HuH-7 (cell line): ENCODE results near the gene GALR3.
A peak's percentile ranks its signal among the peaks of the same experiment; 100 is the strongest.
"Not testable (repeated sequence)": the region's sequence is repeated elsewhere in the genome, so short reads cannot be mapped to it uniquely, and the experiment has no call there.

Experiments used
- DNase-seq: peaks from one replicate; pipeline ENCODE4 v3.0.0; 2011; ENCODE audit warnings: low spot score

Gene GALR3, protein sequence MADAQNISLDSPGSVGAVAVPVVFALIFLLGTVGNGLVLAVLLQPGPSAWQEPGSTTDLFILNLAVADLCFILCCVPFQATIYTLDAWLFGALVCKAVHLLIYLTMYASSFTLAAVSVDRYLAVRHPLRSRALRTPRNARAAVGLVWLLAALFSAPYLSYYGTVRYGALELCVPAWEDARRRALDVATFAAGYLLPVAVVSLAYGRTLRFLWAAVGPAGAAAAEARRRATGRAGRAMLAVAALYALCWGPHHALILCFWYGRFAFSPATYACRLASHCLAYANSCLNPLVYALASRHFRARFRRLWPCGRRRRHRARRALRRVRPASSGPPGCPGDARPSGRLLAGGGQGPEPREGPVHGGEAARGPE

DNA sequence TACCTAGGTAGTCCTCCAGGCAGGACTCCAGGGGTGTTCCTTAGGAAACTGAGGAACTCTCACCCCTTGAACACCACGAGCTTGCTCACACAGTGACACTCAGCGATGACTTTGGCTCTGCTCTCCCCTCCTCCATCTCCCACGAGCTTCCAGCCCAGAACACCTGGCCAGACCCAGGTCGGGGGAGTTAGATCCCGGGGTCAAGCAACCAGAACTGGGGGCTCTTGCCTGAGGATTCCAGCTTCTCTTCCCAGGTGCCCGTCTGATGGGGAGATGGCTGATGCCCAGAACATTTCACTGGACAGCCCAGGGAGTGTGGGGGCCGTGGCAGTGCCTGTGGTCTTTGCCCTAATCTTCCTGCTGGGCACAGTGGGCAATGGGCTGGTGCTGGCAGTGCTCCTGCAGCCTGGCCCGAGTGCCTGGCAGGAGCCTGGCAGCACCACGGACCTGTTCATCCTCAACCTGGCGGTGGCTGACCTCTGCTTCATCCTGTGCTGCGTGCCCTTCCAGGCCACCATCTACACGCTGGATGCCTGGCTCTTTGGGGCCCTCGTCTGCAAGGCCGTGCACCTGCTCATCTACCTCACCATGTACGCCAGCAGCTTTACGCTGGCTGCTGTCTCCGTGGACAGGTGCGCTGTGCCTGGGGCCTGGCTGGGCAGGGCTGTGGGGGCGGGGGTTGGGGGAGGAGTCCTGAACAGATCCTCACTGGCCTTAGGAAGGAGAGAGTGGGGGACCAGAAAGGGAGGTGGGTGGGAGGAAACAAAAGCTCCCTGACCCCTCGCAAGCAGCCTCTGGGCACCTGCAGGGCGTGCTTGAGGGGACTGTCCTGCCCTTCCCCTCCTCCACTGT lies at the start of gene GALR3:
TSS of gene GALR3 (plus strand) at position 249 of the 852 bp plus-strand sequence. CDS start at position 274, 25 bp downstream.
- DNase-seq = no peak

DNA sequence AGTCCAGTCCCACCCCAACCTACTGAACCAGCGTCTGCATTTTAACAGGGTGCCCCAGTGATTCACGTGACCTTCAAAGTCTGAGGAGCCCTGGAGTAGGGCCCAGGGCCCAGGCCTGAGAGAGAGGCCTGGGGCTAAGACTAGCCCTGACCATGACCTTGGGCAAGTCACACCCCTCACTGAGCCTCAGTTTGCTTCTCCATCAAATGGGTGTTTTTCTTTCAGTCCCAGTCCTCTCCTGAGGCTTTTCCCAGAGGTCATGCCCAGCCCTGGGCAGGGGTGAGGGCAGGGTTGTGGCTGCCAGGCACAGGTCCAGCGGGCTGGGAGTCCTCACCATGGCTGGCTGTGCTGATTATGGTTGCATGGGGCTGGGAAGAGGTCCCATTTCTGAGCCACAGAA lies 48.5 kb upstream of the GALR3 start:
- DNase-seq = no peak

DNA sequence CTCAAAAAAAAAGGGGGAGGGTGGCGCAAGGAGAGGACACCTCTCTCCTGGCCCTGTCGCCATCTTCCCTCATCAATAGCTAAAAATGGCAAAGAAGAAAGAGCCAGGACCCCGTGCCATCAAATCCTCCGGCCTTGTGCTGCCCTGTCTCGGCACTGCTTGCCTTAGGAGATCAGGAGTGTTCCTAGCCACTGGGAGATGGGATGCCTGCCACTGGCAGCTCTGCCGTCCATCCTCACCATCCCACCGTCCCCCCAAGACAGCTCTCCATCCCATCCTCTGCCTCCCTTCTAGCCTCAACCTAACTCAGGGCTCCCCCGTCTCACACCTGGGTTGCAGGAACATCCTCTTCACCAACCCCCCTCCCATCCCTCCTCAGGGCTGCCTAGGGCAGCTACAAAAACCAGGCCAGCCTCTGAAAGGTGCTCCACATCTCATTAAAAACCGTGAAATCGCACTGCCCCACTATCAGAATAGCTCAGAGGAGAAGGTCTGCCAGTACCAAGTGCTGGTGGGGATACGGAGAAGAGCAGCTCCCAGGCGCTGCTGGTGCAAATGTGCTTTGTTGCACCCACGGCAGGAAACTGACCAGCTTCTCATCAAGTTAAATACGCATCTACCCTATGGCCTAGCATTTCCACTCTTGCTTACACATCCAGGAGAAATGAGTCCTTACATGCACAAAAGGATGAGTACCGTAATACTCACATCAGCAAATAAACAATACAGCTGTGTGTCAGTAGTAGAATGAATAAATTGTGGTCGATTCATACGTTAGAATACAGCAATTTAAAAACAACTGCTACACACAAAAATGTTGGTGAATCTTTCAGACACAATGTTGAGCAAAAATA lies 47.2 kb upstream of the GALR3 start:
- DNase-seq = no peak

DNA sequence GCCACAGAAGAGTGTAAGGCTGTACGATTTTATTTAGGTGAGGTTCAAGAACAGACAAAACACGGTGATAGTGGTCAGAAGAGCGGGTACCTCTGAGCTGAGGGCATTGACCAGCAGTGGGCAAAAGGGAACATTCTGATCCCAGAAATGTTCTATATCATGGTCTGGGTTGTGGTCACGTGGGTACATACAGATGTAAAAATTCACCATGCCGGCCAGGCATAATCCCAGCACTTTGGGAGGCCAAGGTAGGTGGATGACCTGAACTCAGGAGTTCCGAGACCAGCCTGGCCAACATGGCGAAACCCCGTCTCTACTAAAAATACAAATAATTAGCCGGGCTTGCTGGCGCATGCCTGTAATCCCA lies 46.6 kb upstream of the GALR3 start:
- no peak for DNase-seq

DNA sequence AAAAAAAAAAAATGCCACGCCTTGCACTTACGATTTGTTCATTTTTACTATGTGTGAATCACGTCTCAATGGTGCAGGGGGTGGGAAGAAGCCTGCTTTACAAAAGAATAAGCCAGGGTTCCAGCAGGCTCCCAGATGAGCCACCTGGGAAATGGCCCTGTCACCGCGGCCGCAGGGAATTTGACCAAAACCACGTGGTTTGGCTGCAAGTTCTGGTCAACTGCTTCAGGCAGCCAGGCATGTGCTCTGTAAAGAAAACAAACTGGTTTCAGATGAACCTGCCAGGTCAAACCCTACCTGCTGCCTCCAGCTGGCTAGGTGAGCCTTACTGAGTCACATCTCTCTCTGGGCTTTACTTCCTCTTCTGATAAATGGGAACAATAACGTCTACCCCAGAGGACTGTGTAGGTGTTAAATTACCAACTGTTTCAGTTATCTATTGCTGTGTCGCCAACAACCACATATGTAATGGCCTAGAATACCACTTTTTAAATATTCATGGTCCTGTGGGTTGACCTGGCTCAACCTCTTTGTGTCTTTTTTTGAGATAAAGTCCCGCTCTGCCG lies 46.0 kb upstream of the GALR3 start:
- no peak for DNase-seq

DNA sequence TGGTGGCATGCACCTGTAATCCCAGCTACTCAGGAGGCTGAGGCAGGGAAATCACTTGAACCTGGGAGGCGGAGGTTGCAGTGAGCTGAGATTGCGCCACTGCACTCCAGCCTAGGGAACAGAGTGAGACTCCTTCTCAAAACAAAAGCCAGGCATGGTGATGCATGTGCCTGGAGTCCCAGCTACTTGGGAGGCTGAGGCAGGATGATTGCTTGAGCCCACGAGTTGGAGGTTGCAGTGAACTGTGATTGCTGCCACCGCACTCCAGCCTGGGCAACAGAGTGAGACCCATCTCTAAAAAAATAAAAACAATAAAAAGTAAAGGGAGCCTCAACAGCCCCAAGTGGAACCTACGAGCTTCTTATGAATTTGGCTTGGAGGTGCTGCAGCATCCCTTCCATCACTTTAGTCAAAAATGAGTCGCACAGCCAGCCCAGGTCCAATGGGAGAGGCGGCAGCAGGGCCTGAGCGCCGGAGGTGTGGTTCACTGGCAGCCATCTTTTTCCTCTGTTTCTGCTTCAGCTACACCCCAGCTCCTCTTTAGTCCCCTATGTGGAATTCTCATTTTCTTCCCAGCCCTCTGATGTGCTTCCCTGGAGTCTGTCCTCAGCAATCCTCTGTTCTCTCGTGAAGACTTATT lies 44.7 kb upstream of the GALR3 start:
- no peak for DNase-seq

DNA sequence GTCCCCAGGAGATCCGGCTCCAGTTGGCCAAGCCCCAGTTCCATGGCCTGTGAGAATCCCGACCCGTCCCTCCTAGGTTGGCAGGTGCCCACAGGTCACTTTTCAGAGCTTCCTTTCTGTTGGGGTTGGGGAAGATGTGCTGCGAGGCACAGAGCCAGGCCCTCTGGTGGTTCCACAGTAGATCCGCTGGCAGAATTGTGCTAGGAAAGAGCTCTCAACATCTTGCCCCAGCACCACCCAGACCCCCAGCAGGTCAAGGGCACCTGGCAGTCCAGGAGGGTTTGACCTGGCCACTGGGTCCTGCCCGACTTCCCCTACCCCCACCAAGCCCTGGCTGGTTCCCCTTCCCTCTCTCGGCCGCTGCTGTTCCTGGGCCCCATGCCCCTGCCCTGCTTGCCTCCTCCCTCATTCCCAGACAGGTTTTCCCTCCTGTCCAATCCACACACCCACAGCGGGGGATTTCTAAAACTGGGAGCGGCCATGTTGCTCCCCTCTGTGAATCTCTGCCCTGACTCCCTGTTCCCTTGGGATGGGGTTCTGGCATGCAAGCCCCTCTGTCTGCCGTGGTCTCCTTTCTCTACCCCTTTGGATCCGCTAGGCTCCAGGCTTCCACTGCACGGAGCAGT lies 41.6 kb upstream of the GALR3 start:
- DNase-seq = no peak

DNA sequence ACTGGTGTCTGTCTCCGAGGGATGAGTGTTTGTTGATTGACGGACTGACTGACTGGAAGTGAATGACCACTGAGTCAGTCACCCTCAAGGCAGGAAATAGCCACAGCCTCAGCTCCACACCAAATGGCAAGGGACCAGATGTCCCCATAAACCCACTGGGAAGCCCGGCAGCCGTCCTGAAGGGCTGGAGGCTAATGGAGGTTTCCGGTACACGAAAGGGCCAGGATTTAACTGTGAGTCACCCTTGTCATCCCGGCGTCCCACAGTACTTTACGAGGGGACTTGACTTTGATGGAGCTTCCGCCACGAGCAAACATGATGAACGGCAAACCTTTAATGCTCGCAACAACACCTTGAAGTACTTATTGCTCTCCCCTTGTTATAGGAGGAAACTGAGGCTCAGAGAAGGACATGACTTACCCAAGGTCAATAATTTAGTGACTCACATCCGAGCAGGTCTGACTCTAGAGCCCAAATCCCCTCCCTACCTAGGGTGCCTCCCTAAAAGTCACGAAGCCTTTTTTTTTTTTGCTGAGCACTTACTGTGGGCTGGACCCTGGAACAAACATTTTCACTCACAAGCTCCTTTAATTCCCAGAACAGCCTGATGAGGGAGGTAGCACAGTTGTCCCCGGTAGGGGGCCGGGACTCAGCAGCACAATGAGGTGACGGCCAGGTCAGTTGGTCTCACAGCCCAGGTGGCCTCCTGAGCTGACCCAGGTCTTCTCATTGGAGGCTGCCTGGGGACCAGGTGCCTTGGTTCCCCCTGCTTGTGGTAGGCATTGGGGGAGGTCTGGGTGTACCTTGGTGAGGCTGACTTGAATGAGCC lies 40.6 kb upstream of the GALR3 start:
- DNase-seq = peak; percentile 65

DNA sequence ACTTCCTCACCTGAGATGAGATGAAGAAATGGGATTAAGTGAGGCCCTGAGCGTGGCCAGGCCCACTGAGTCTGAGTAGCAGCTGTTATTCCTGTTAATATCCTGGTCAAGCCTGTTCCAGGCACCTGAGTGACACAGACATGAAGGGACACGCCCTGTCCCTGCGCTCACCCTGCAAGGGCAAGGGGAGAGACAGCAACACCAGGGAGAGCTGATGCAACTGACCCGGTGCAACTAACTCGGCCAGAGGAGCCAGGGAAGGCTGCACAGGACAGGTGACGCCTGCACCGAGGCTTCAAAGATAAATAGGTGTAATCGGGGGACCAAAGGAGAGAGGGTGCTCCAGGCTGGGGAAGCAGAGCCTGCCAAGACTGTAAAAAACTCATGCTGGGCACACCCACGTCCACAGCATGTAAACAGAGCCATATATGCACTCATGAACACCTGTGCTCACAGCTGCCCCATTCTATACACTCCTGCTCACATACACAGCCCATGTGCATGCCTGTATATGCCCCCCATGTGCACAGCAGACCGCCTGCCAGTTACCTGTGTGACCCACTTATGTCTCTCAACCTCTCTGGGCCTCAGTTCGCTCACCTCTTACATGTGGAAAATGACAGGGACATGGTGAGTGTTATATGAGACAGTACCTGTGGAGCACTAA lies 38.2 kb upstream of the GALR3 start:
- peak; percentile 55 for DNase-seq

DNA sequence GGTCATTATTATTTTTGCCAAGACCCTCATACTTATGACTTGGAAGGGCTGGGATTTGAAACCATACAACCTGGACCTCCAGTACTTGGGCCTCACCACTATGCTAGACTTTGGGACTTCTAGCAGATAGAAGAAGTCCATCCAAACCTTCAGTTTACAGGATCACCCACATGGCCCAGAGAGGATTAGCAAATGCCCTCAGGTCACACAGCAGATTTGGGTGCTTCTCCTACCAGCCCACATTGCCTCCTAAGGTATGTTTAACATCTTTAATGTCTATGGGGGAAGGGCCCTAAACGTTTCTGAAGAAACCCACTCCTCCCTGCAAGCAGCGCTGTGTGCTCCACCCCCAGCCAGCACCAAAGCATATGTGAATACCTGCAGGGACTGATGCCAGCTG lies 32.9 kb upstream of the GALR3 start:
- DNase-seq = no peak

DNA sequence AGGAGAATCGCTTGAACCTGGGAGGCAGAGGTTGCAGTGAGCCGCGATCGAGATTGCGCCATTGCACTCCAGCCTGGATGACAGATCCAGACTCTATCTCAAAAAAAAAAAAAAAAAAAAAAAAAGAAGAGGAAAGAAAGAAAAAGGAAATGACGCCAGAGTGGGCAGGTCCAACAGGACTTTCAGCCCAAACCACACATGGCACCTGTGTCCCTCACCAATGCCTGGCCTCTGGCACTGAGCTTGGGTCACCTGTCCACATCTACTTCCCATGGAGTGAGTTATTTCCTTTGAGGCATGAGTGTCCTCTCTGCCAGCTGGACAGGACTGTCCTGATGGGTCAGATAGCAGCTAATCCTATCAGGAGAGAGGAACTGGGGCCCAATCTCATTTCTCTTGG lies 30.7 kb upstream of the GALR3 start:
- DNase-seq = no peak

DNA sequence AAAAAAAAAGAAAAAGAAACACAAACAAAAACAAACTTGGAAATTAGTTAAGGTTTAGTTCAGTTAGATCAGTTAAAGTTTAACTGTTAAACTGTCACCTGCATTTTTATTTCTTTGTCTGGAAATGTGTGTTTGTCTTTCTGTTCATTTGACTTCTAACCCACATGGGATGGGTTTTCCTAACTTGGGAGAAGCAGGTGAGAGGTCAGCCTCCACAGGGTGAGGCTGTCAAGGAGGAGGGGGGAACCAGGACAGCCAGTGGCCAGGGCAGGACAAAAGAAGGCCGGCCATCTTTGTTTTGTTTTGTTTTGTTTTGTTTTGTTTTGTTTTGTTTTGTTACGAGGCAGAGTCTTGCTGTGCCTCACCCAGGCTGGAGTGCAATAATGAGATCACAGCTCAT lies 28.8 kb upstream of the GALR3 start:
- no peak for DNase-seq

DNA sequence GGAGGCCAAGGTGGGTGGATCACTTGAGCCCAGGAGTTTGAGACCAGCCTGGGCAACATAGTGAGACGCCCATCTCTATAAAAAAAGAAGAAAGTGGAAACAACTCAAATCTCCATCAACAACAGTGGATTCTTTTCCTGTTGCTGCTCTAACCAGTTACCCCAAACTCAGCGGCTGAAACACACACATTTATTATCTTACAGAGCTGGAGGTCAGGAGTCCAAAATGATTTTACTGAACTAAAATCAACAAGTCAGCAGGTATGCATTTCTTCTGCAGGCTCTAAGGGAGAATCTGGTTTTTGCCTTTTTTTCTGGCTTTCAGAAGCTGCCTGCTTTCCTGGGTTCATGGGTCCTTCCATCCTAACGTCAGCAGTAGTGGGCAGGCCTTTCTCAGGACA lies 27.1 kb upstream of the GALR3 start:
- DNase-seq = no peak

DNA sequence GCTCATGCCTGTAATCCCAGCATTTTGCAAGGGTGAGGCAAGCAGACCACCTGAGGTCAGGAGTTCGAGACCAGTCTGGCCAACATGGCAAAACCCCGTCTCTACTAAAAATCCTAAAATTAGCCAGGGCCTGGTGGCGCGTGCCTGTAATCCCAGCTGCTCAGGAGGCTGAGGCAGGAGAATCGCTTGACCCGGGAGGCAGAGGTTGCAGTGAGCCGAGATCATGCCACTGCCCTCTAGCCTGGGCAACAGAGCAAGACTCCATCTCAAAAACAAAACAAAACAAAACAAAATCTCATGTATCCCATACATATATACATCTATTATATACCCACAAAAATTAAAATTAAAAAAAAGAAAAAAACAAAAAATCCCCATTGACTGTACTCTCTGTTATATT lies 25.9 kb upstream of the GALR3 start:
- not testable (repeated sequence) for DNase-seq

DNA sequence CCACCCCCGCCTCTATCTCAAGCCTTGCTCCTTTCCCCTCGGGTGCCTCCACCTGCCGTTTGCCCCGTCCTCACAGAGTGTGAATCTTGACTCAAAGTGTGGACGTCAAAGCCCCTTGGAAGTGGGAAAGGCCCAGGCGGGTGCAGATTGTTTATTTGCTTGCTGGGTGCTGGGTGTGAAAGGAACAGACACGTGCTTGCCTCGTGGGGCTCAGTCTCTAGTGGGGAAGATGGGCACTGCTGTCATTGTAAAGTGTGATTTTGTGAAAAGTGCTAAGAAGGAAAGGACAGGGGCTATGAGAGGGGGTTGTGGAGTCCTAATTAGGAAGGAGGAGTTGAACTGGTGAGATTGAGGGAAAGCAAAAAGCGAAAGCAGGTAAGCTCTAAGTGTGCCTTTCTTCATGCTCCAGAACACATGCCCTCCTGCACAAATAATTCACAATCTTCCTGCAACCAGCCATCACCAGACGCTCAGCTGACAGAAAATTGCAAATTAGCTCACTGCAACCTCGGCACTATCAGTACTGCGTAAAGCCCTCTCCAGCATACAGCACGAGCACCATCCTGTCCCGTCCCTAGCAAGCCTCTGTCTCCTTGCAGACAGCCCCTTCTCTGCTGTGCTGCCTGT lies 25.2 kb upstream of the GALR3 start:
- no peak for DNase-seq

DNA sequence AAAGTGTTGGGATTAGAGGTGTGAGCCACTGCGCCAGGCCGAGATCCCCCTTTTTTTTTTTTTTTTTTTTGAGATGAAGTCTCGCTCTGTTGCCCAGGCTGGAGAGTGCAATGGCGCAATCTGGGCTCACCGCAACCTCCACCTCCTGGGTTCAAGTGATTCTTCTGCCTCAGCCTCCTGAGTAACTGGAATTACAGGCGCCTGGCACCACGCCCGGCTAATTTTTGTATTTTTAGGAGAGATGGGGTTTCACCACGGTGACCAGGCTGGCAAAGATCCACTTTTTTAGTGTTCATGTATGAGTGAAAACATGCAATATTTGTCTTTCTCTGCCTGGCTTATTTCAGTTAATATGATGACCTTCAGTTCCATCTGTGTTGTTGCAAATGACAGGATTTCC lies 23.2 kb upstream of the GALR3 start:
- not testable (repeated sequence) for DNase-seq

DNA sequence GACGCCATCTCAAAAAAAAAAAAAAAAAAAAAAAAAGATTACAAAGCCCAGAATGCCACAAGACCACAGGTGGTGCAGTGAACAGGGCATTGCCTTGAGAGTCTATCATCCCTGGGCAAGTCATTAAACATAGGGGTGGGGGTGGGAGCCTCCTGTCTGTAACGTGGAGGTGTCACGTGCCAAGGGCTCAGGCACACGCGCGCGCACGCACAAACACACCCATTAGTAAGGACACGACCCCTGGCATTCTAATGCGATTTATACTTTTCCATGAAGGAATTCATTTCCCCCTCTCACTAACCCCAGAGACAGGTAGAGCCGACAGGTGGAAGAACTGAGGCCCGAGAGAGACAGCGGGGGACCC lies 21.3 kb upstream of the GALR3 start:
- no peak for DNase-seq

DNA sequence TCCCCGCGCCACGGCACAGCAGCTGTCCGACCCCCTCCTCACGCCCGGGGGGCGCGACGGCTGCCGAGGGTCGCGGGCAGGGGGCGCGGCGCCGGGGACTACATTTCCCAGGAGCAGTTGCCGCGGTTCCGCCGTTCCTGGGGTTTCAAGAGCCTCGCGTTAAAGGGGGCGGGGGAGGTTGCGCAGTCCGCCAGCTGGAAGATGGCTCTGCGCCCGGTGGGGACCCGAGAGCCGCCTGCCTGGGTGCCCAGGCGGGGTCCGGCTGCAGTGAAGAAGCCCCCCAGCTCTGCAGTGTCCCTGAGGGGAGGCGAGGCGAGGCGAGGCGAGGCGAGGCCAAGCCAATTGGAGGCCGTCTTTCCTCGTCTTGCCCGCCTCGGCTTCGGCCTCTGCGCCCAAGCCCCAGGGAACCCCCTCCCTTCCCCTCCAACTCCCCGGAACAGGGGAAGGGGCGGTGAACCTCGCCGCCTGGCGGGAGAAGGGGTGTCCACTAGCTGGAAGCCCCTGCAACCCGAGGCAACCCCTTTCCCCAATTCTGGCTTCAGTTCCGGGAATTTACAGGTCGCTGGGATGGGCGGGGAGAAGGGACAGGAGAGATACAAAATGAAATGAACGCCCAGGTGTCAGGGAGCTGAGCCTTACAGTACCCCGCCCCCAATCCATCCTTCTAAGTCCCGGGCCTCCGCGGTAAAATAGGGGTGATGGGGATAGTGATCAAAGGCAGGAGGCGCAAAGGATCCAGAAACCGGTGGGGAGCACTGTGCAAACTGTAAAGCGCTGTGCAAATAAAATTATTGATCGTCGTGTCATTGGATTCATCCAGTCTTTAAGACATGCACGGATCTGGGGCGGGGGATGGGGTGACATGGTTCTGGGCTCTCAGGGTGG lies 20.6 kb upstream of the GALR3 start:
- DNase-seq = peak; percentile 80
